ENCODE data around the gene POU2F1. TPM values are rescaled to one million over a fixed set of nuclear protein-coding genes. Genes with fewer than 3 reads are reported as not detected.

POU2F1 gene
- total RNA-seq, 1 donor from 2014 or later: 68.0 TPM

GRCh38 chr1:167325151-167325550, 104.5 kb downstream of the POU2F1 start:
- Histone ChIP-seq H3K27me3 (no peaks in the 10 kb centered on the region), H3K36me3 (peaks cover 13% of the 10 kb centered on the region), H3K4me3 (no peak overlapping the region), H3K27ac (no peak overlapping the region), H3K4me1 (peaks cover 32% of the 10 kb centered on the region), H3K4me2 (no peak overlapping the region), H4K20me1 (ENCODE audit: low read depth) (peaks cover 41% of the 10 kb centered on the region), H3K9me3 (ENCODE audit: low read depth) (peaks cover 18% of the 10 kb centered on the region), H3F3A (ENCODE audit: low read depth) (peaks cover 40% of the 10 kb centered on the region), H2AFZ (replicated peaks) (no peak overlapping the region), H3K79me2 (ENCODE audit: low read depth) (peaks cover 99% of the 10 kb centered on the region), H3K9ac (no peak overlapping the region)
- peaks cover 15% of the 10 kb centered on the region for H3K4me1 Mint-ChIP-seq
- H3K9me3 Mint-ChIP-seq: peaks cover 49% of the 10 kb centered on the region
- TF ChIP-seq CTCF (IDR thresholded peaks at IDR 0.05) (no peak), EZH2 (IDR thresholded peaks at IDR 0.05) (no peak), EZH2phosphoT487 (IDR thresholded peaks at IDR 0.05) (no peak)
- DNase-seq (ENCODE audit: low spot score): no peak
- H3K36me3 Mint-ChIP-seq: peaks cover 41% of the 10 kb centered on the region
- H3K27me3 Mint-ChIP-seq (ENCODE audit: insufficient read depth, low read depth): peaks cover 2% of the 10 kb centered on the region
- H3K4me3 Mint-ChIP-seq: no peak overlapping the region
- H3K27ac Mint-ChIP-seq: no peak overlapping the region

GRCh38 chr1:167328306-167328815, 107.7 kb downstream of the POU2F1 start:
- no peak overlapping the region for H3K27ac Mint-ChIP-seq
- peaks cover 44% of the 10 kb centered on the region for H3F3A ChIP-seq (ENCODE audit: low read depth)
- H3K4me1 ChIP-seq: peaks cover 32% of the 10 kb centered on the region
- H3K4me3 Mint-ChIP-seq: no peak overlapping the region
- peaks cover 97% of the 10 kb centered on the region for H3K79me2 ChIP-seq (ENCODE audit: low read depth)
- H3K9ac ChIP-seq: no peak overlapping the region
- peaks cover 62% of the 10 kb centered on the region for H4K20me1 ChIP-seq (ENCODE audit: low read depth)
- no peaks in the 10 kb centered on the region for H3K27me3 ChIP-seq
- peak overlapping the region; percentile 73 for H3K4me2 ChIP-seq
- H2AFZ ChIP-seq (replicated peaks): no peak overlapping the region
- H3K9me3 Mint-ChIP-seq: peaks cover 20% of the 10 kb centered on the region
- peaks cover 2% of the 10 kb centered on the region for H3K27me3 Mint-ChIP-seq (ENCODE audit: insufficient read depth, low read depth)
- DNase-seq (ENCODE audit: low spot score): peak; percentile 53
- TF ChIP-seq CTCF (IDR thresholded peaks at IDR 0.05): no peak
- TF ChIP-seq EZH2 (IDR thresholded peaks at IDR 0.05): no peak
- TF ChIP-seq EZH2phosphoT487 (IDR thresholded peaks at IDR 0.05): peak; percentile 47
- peaks cover 6% of the 10 kb centered on the region for H3K9me3 ChIP-seq (ENCODE audit: low read depth)
- peaks cover 28% of the 10 kb centered on the region for H3K36me3 Mint-ChIP-seq
- peaks cover 15% of the 10 kb centered on the region for H3K4me1 Mint-ChIP-seq
- H3K4me3 ChIP-seq: peak overlapping the region; percentile 20
- H3K27ac ChIP-seq: peak overlapping the region; percentile 60
- H3K36me3 ChIP-seq: peaks cover 9% of the 10 kb centered on the region

GRCh38 chr1:167328816-167329483, 108.3 kb downstream of the POU2F1 start:
- Histone ChIP-seq H3K27me3 (no peaks in the 10 kb centered on the region), H3K79me2 (ENCODE audit: low read depth) (peaks cover 97% of the 10 kb centered on the region), H3K4me1 (peaks cover 32% of the 10 kb centered on the region), H3K4me3 (peak overlapping the region; percentile 20), H4K20me1 (ENCODE audit: low read depth) (peaks cover 65% of the 10 kb centered on the region), H3K9ac (no peak overlapping the region), H3K36me3 (peaks cover 5% of the 10 kb centered on the region), H3F3A (ENCODE audit: low read depth) (peaks cover 48% of the 10 kb centered on the region), H2AFZ (replicated peaks) (no peak overlapping the region), H3K4me2 (peak overlapping the region; percentile 73), H3K27ac (peak overlapping the region; percentile 60), H3K9me3 (ENCODE audit: low read depth) (peaks cover under 1% of the 10 kb centered on the region)
- DNase-seq (ENCODE audit: low spot score): peak; percentile 51
- TF ChIP-seq CTCF (IDR thresholded peaks at IDR 0.05) (no peak), EZH2phosphoT487 (IDR thresholded peaks at IDR 0.05) (no peak), EZH2 (IDR thresholded peaks at IDR 0.05) (no peak)
- no peak overlapping the region for H3K27ac Mint-ChIP-seq
- H3K36me3 Mint-ChIP-seq: peaks cover 27% of the 10 kb centered on the region
- no peak overlapping the region for H3K4me3 Mint-ChIP-seq
- H3K4me1 Mint-ChIP-seq: peaks cover 15% of the 10 kb centered on the region
- H3K27me3 Mint-ChIP-seq (ENCODE audit: insufficient read depth, low read depth): peaks cover 2% of the 10 kb centered on the region
- peaks cover 16% of the 10 kb centered on the region for H3K9me3 Mint-ChIP-seq

All from neural progenitor cell (in vitro differentiated cells).